GM12891 (cell line): ENCODE measurements around the gene ROR1.
"Not testable (repeated sequence)": the region's sequence is repeated elsewhere in the genome, so short reads cannot be mapped to it uniquely, and the experiment has no call there.

ENCODE experiments used
- DNase-seq: peaks from one replicate; pipeline ENCODE4 v3.0.0; 2011; ENCODE audit warnings: low spot score; ENCODE audit not compliant: insufficient read length
- FAIRE-seq: peaks from 2 replicates; lab custom pipeline; 2011; peaks lifted over from hg19 to GRCh38; lab: Jason Lieb, UNC
- PAX5 ChIP-seq: IDR thresholded peaks from 2 replicates; pipeline ENCODE4 v1.6.1; 2011; ENCODE audit warnings: low read length, moderate library complexity, mild to moderate bottlenecking; ENCODE audit not compliant: insufficient read depth, severe bottlenecking
- POLR2A ChIP-seq: IDR thresholded peaks from 2 replicates; pipeline ENCODE4 v1.6.1; 2011; ENCODE audit warnings: low read depth, low read length, control low read depth
- POLR2AphosphoS5 ChIP-seq: IDR thresholded peaks from 2 replicates; pipeline ENCODE4 v1.6.1; 2011; ENCODE audit warnings: low read depth, low read length, control low read depth
- POU2F2 ChIP-seq: IDR thresholded peaks from 2 replicates; pipeline ENCODE4 v1.6.1; 2011; ENCODE audit warnings: low read depth, mild to moderate bottlenecking, control low read depth, low read length, moderate library complexity
- SPI1 ChIP-seq: IDR thresholded peaks from 2 replicates; pipeline ENCODE4 v1.6.1; 2011; ENCODE audit warnings: low read depth, low read length, control low read depth
- TAF1 ChIP-seq: IDR thresholded peaks from 2 replicates; pipeline ENCODE4 v1.6.1; 2011; ENCODE audit warnings: low read depth, low read length, control low read depth

The ROR1 gene

GRCh38 chr1:63799820-63800219 is 26.0 kb downstream of the ROR1 start:
- TF ChIP-seq TAF1 (no peak), PAX5 (no peak), POU2F2 (no peak), SPI1 (no peak), POLR2AphosphoS5 (no peak), POLR2A (no peak)
- no peak for FAIRE-seq
- no peak for DNase-seq

- DNase-seq, result no peak
- TF ChIP-seq POU2F2 (no peak), POLR2A (no peak), TAF1 (no peak)
- no peak for FAIRE-seq
These were observed 28.3 kb downstream of the ROR1 start for GRCh38 chr1:63802109-63802508.

GRCh38 chr1:63804829-63805484 is 31.1 kb downstream of the ROR1 start:
- DNase-seq (no peak), FAIRE-seq (no peak)
- TF ChIP-seq POLR2AphosphoS5 (no peak), PAX5 (no peak), TAF1 (no peak), POU2F2 (no peak), POLR2A (no peak), SPI1 (no peak)

- FAIRE-seq (no peak), DNase-seq (no peak)
- TF ChIP-seq TAF1, result no peak
- no peak for TF ChIP-seq PAX5
- TF ChIP-seq SPI1, result no peak
- TF ChIP-seq POU2F2, result no peak
These were observed 33.2 kb downstream of the ROR1 start for GRCh38 chr1:63807046-63807445.

GRCh38 chr1:63810936-63811469 is 37.2 kb downstream of the ROR1 start:
- TF ChIP-seq POLR2AphosphoS5, result no peak
- no peak for TF ChIP-seq POLR2A
- TF ChIP-seq TAF1, result no peak
- no peak for TF ChIP-seq SPI1
- TF ChIP-seq PAX5, result no peak
- no peak for TF ChIP-seq POU2F2
- no peak for FAIRE-seq

GRCh38 chr1:63812071-63812700 is 38.4 kb downstream of the ROR1 start:
- no peak for TF ChIP-seq PAX5
- TF ChIP-seq POLR2AphosphoS5, result no peak
- TF ChIP-seq TAF1, result no peak
- no peak for TF ChIP-seq SPI1
- TF ChIP-seq POU2F2, result no peak
- TF ChIP-seq POLR2A, result no peak
- DNase-seq (no peak), FAIRE-seq (no peak)

More at GRCh38 chr1:63810936-63811469, 37.2 kb downstream of the ROR1 start:
- no peak for DNase-seq

- no peak for FAIRE-seq
- no peak for TF ChIP-seq TAF1
- TF ChIP-seq POU2F2, result no peak
- no peak for TF ChIP-seq PAX5
- no peak for DNase-seq
These were observed 40.0 kb downstream of the ROR1 start for GRCh38 chr1:63813829-63814277.

GRCh38 chr1:63816217-63816815 is 42.5 kb downstream of the ROR1 start:
- FAIRE-seq, result not testable (repeated sequence)

GRCh38 chr1:63817152-63817667 is 43.4 kb downstream of the ROR1 start:
- TF ChIP-seq TAF1, result no peak
- no peak for TF ChIP-seq SPI1
- no peak for TF ChIP-seq POU2F2
- no peak for TF ChIP-seq PAX5
- TF ChIP-seq POLR2AphosphoS5, result no peak
- TF ChIP-seq POLR2A, result no peak

More at GRCh38 chr1:63816217-63816815, 42.5 kb downstream of the ROR1 start:
- not testable (repeated sequence) for DNase-seq

GRCh38 chr1:63817700-63818099 is 43.9 kb downstream of the ROR1 start:
- DNase-seq (no peak), FAIRE-seq (no peak)
- TF ChIP-seq POU2F2, result no peak
- no peak for TF ChIP-seq PAX5
- TF ChIP-seq TAF1, result no peak
- no peak for TF ChIP-seq POLR2AphosphoS5
- no peak for TF ChIP-seq POLR2A
- TF ChIP-seq SPI1, result no peak

More at GRCh38 chr1:63817152-63817667, 43.4 kb downstream of the ROR1 start:
- no peak for DNase-seq
- no peak for FAIRE-seq
